ENCODE measurements around the gene AOX1.

DNA sequence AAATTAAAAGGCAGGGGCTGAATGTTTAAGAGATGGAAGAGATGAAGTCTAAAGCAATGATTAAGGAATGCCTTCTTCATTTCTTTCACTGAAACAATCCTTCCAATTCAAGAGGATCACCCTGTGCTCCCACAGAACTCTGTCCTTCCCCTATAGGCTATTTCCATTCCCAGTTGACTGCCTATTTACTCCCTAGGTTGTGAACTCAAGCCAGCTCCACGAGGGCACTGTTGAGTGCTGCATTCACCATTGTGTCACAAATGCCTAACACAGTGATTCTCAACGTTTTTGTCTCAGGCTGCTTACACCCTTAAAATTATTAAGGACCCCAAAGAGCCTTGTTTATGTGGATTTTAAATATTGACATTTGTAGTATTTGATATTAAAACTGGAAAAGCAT is 112.4 kb downstream of the AOX1 start:
- TF ChIP-seq, protein P1, sequence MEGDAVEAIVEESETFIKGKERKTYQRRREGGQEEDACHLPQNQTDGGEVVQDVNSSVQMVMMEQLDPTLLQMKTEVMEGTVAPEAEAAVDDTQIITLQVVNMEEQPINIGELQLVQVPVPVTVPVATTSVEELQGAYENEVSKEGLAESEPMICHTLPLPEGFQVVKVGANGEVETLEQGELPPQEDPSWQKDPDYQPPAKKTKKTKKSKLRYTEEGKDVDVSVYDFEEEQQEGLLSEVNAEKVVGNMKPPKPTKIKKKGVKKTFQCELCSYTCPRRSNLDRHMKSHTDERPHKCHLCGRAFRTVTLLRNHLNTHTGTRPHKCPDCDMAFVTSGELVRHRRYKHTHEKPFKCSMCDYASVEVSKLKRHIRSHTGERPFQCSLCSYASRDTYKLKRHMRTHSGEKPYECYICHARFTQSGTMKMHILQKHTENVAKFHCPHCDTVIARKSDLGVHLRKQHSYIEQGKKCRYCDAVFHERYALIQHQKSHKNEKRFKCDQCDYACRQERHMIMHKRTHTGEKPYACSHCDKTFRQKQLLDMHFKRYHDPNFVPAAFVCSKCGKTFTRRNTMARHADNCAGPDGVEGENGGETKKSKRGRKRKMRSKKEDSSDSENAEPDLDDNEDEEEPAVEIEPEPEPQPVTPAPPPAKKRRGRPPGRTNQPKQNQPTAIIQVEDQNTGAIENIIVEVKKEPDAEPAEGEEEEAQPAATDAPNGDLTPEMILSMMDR (IDR thresholded peaks at IDR 0.05; ENCODE audit: low read depth, low read length): no peak
- TF ChIP-seq, protein P2, sequence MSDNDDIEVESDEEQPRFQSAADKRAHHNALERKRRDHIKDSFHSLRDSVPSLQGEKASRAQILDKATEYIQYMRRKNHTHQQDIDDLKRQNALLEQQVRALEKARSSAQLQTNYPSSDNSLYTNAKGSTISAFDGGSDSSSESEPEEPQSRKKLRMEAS (IDR thresholded peaks at IDR 0.05; ENCODE audit: low read depth, low read length): no peak
- TF ChIP-seq POLR2A (IDR thresholded peaks at IDR 0.05; ENCODE audit: extremely low read depth, insufficient read length) (no peak), MYC (IDR thresholded peaks at IDR 0.05; ENCODE audit: low read depth, low read length) (no peak)
